HCT116 (cell line): ENCODE data around the gene U2AF1L4. TPM values are rescaled to one million over a fixed set of nuclear protein-coding genes. Genes with fewer than 3 reads are reported as not detected.

Experiments used
- ATAC-seq: fragments of 200-7000 bp; cut with Tn5 transposase; 2 replicates; pipeline ENCODE4 v1.9.1; 2020; ENCODE audit warnings: mild to moderate bottlenecking, moderate library complexity
- BruUV-seq: library from RNA; stranded (reverse); fragments of 400-500 nt; replicated peaks from 2 replicates; lab custom pipeline; 2021; lab: Mats Ljungman, UMichigan
- CTCF ChIA-PET: fragments of 300-600 bp; sonication (Branson Sonifier 250); formaldehyde crosslinking; loops from one replicate; lab custom pipeline; 2021; ENCODE audit warnings: antibody characterized with exemption; lab: Charles Lee
- POLR2A ChIA-PET: fragments of 300-600, 350-600 bp; sonication (Branson Sonifier 250); formaldehyde crosslinking; loops from one replicate; lab custom pipeline; 2021; ENCODE audit warnings: antibody characterized with exemption; lab: Charles Lee
- RAD21 ChIA-PET, 2 experiments: fragments of 300-600 bp; sonication (Branson Sonifier 250); formaldehyde crosslinking; loops; one replicate each; lab custom pipeline; 2023; ENCODE audit warnings: low total read pairs in 2 of 2; ENCODE audit not compliant: uncharacterized antibody in 2 of 2, unreplicated experiment in 2 of 2, low non-redundant PET in 1 of 2; lab: Charles Lee
- DNase-seq: peaks from one replicate; pipeline ENCODE4 v3.0.0-alpha.2; 2010; ENCODE audit warnings: low read depth, low spot score
- H2AFZ ChIP-seq: fragments of 200-600 bp; shearing (Covaris generic), sonication (generic); 2 replicates; pipeline ENCODE4 v1.6.1; 2017; ENCODE audit warnings: low read depth, mixed run types, mixed read lengths, antibody characterized with exemption, low read length; ENCODE audit not compliant: poor library complexity, severe bottlenecking
- H3K27ac ChIP-seq: 2 replicates; pipeline ENCODE4 v1.5.1; 2012; ENCODE audit warnings: low read depth, low read length
- H3K27me3 ChIP-seq: fragments of 200-600 bp; sonication (generic); 2 replicates; pipeline ENCODE4 v1.6.1; 2016; ENCODE audit warnings: mixed run types, low read length, mixed read lengths; ENCODE audit not compliant: insufficient read depth
- H3K36me3 ChIP-seq, 2 experiments: fragments of 200-500 bp in 1 of 2; fragments of 200-600 bp in 1 of 2; sonication (Bioruptor generic) in 1 of 2; sonication (generic) in 1 of 2; 2 replicates each; pipeline versions ENCODE4 v1.5.1 to v1.6.1; 2014 to 2016; ENCODE audit warnings: low read length in 2 of 2, inconsistent platforms in 1 of 2, mixed read lengths in 1 of 2, mixed run types in 1 of 2; ENCODE audit not compliant: insufficient read depth in 2 of 2, control insufficient read depth in 1 of 2
- H3K4me1 ChIP-seq, 2 experiments: fragments of 200-600 bp in 1 of 2; sonication (generic) in 1 of 2; 2 replicates each; pipeline versions ENCODE4 v1.5.1 to v1.6.1; 2012 to 2017; ENCODE audit warnings: low read length in 2 of 2, inconsistent platforms in 1 of 2, mild to moderate bottlenecking in 1 of 2, mixed read lengths in 1 of 2, mixed run types in 1 of 2, moderate library complexity in 1 of 2; ENCODE audit not compliant: insufficient read depth in 2 of 2, control insufficient read depth in 1 of 2
- H3K4me2 ChIP-seq: fragments of 200-600 bp; sonication (generic); 2 replicates; pipeline ENCODE4 v1.6.1; 2017; ENCODE audit warnings: mixed run types, low read length, mixed read lengths
- H3K4me3 ChIP-seq, 2 experiments: fragments of 200-600 bp in 1 of 2; sonication (generic) in 1 of 2; replicated peaks in 1 of 2; 2 replicates each; pipeline ENCODE4 v1.5.1; 2011 to 2016; ENCODE audit warnings: low read length in 2 of 2, control low read depth in 1 of 2, low read depth in 1 of 2, mild to moderate bottlenecking in 1 of 2, mixed read lengths in 1 of 2, mixed run types in 1 of 2
- H3K79me2 ChIP-seq: fragments of 200-600 bp; sonication (generic); 2 replicates; pipeline ENCODE4 v1.6.1; 2017; ENCODE audit warnings: mild to moderate bottlenecking, mixed run types, low read length, moderate library complexity, mixed read lengths; ENCODE audit not compliant: insufficient read depth
- H3K9ac ChIP-seq: fragments of 200-600 bp; sonication (generic); 2 replicates; pipeline ENCODE4 v1.6.1; 2016; ENCODE audit warnings: low read length, mixed read lengths
- H3K9me2 ChIP-seq: fragments of 200-600 bp; sonication (generic), shearing (Covaris generic); 2 replicates; pipeline ENCODE4 v1.6.1; 2017; ENCODE audit warnings: mixed run types, mild to moderate bottlenecking, moderate library complexity; ENCODE audit not compliant: insufficient read depth
- H3K9me3 ChIP-seq, 2 experiments: fragments of 200-500 bp in 1 of 2; fragments of 200-600 bp in 1 of 2; sonication (Bioruptor generic) in 1 of 2; sonication (generic) in 1 of 2; 2 replicates each; pipeline ENCODE4 v1.6.1; 2014 to 2017; ENCODE audit warnings: low read length in 2 of 2, mixed read lengths in 2 of 2, inconsistent platforms in 1 of 2, low read depth in 1 of 2, mild to moderate bottlenecking in 1 of 2, mixed run types in 1 of 2, moderate library complexity in 1 of 2; ENCODE audit not compliant: control insufficient read depth in 1 of 2, insufficient read depth in 1 of 2
- H4K20me1 ChIP-seq: fragments of 200-600 bp; sonication (generic), shearing (Covaris generic); 2 replicates; pipeline ENCODE4 v1.6.1; 2017; ENCODE audit warnings: mixed run types, mild to moderate bottlenecking, moderate library complexity; ENCODE audit not compliant: insufficient read depth
- CBX3 ChIP-seq: IDR thresholded peaks from 2 replicates; pipeline ENCODE4 v1.6.1; 2012; ENCODE audit warnings: low read depth
- CEBPB ChIP-seq: IDR thresholded peaks from 2 replicates; pipeline ENCODE4 v1.6.1; 2012; ENCODE audit warnings: low read depth
- CTCF ChIP-seq, 3 experiments: fragments of 200-600 bp in 1 of 3; sonication (generic) in 1 of 3; IDR thresholded peaks in 2 of 3; conservative IDR thresholded peaks in 1 of 3; 2 replicates each; pipeline ENCODE4 v1.5.1; 2012 to 2017; ENCODE audit warnings: low read depth in 2 of 3, low read length in 2 of 3, antibody characterized with exemption in 1 of 3, borderline replicate concordance in 1 of 3, control low read depth in 1 of 3, mild to moderate bottlenecking in 1 of 3, mixed read lengths in 1 of 3, mixed run types in 1 of 3, moderate library complexity in 1 of 3; ENCODE audit not compliant: insufficient read depth in 1 of 3
- ELF1 ChIP-seq: IDR thresholded peaks from 2 replicates; pipeline ENCODE4 v1.6.1; 2012; ENCODE audit warnings: low read depth, borderline replicate concordance
- EZH2phosphoT487 ChIP-seq: fragments of 200-600 bp; IDR thresholded peaks from 2 replicates; pipeline ENCODE4 v1.6.1; 2018; ENCODE audit warnings: antibody characterized with exemption, borderline replicate concordance
- FOSL1 ChIP-seq: IDR thresholded peaks from 2 replicates; pipeline ENCODE4 v1.6.1; 2012; ENCODE audit warnings: low read depth
- MAX ChIP-seq: IDR thresholded peaks from 2 replicates; pipeline ENCODE4 v1.6.1; 2012
- RAD21 ChIP-seq: IDR thresholded peaks from 2 replicates; pipeline ENCODE4 v1.6.1; 2012; ENCODE audit warnings: low read depth, mild to moderate bottlenecking
- SIN3A ChIP-seq: IDR thresholded peaks from 2 replicates; pipeline ENCODE4 v1.6.1; 2012; ENCODE audit warnings: low read depth
- ZFX ChIP-seq: fragments of 450-650 bp; IDR thresholded peaks from 2 replicates; pipeline ENCODE4 v1.6.1; 2017
- ZNF274 ChIP-seq: fragments of 200-500 bp; sonication (Bioruptor generic); IDR thresholded peaks from 2 replicates; pipeline ENCODE4 v1.6.1; 2014; ENCODE audit warnings: mild to moderate bottlenecking, low read depth, low read length, inconsistent platforms
- intact Hi-C: fragments of 100-400 bp; cut with micrococcal nuclease; formaldehyde crosslinking; loops from 2 replicates; pipeline ENCODE4 v1.10.0; 2022
- total RNA-seq: library from RNA; stranded (reverse); gene quantifications from one replicate; pipeline ENCODE4 v1.2.1, GENCODE V29; 2021; ENCODE audit not compliant: unreplicated experiment

The U2AF1L4 gene
- total RNA-seq, 1 experiment from 2014 or later = 15.6 TPM

- H3K79me2 ChIP-seq = peaks cover 15% of the 10 kb centered on the region
- no peak within 1 kb of the TSS for H3K9ac ChIP-seq
- no peak within 1 kb of the TSS for H3K4me2 ChIP-seq
- peaks cover 8 to 14% of the 10 kb centered on the region in 2 experiments; a peak in 2 of 4 replicates for H3K36me3 ChIP-seq
- H3K9me2 ChIP-seq = no peaks in the 10 kb centered on the region
- CTCF ChIA-PET = no interaction called here
- BruUV-seq = no TSS peak
- H3K4me3 ChIP-seq = no peak within 1 kb of the TSS
- peaks cover 29 to 34% of the 10 kb centered on the region in 2 experiments for H3K4me1 ChIP-seq
- no peaks in the 10 kb centered on the region for H4K20me1 ChIP-seq
- POLR2A ChIA-PET = no interaction called here
- H3K27ac ChIP-seq = no peak within 1 kb of the TSS
- ATAC-seq = no peak
- intact Hi-C loops = no loop called here
- H2AFZ ChIP-seq = no peak within 1 kb of the TSS
- TF ChIP-seq CEBPB (no peak), ELF1 (no peak), ZNF274 (no peak), MAX (no peak), SIN3A (no peak), CBX3 (no peak), ZFX (no peak), RAD21 (no peak), FOSL1 (no peak), EZH2phosphoT487 (no peak)
- TF ChIP-seq, all 23 proteins: peak for 0
- H3K27me3 ChIP-seq = no peaks in the 10 kb centered on the region
- RAD21 ChIA-PET = no interaction called here
- no peaks in the 10 kb centered on the region for H3K9me3 ChIP-seq
- no peak for DNase-seq
Observed at GRCh38 chr19:35742121-35742724, 3.0 kb downstream of the U2AF1L4 start, which contains the start of gene IGFLR1. IGFLR1 (minus strand) TSS chr19:35742452; CDS start chr19:35741180, 1,272 bp downstream.

GRCh38 chr19:35741203-35741515 is 4.1 kb downstream of the U2AF1L4 start:
- intact Hi-C loops = no loop called here
- no peaks in the 10 kb centered on the region for H3K9me2 ChIP-seq
- H3K27ac ChIP-seq = peak overlapping the region; percentile 73
- DNase-seq (no peak), ATAC-seq (no peak)
- peak overlapping the region; percentile 100 for H3K4me2 ChIP-seq
- peaks cover 7% of the 10 kb centered on the region; the same call in 1 of the 2 replicates for H3K79me2 ChIP-seq
- H3K27me3 ChIP-seq = no peaks in the 10 kb centered on the region
- no TSS peak for BruUV-seq
- no peaks in the 10 kb centered on the region for H3K9me3 ChIP-seq
- peaks cover 20 to 28% of the 10 kb centered on the region in 2 experiments for H3K4me1 ChIP-seq
- H4K20me1 ChIP-seq = no peaks in the 10 kb centered on the region
- POLR2A ChIA-PET = interaction anchor here (0.8 to 2.2 kb wide), 6 partner anchors 7 to 231 kb away, joined by 3 to 8 read pairs (median 4); partner anchors contain the start of gene LIN37
- peak overlapping the region; percentile 67 for H3K9ac ChIP-seq
- peak overlapping the region; percentile 78 for H2AFZ ChIP-seq
- RAD21 ChIA-PET = interaction anchor here (0.8 kb wide), 2 partner anchors 7 to 190 kb away, joined by 3 read pairs; partner anchors contain the start of gene LIN37 (in 1 of the 2)
- TF ChIP-seq FOSL1 = no peak
- 0 out of 6 replicates have a peak, but pooled peaks of 1 of the 3 experiments have one; percentile 4 for TF ChIP-seq CTCF (IDR thresholded peaks at IDR 0.05 in 2 of 3, conservative IDR thresholded peaks at IDR 0.05 in 1 of 3; ENCODE audit: borderline replicate concordance in 1 of 3, insufficient read depth in 1 of 3, low read depth in 2 of 3, low read length in 2 of 3)
- TF ChIP-seq CBX3 = no peak
- peak overlapping the region; percentile 61 to 74 for H3K4me3 ChIP-seq
- peaks cover 14 to 23% of the 10 kb centered on the region in 2 experiments; a peak in 3 of 4 replicates for H3K36me3 ChIP-seq
- CTCF ChIA-PET = interaction anchor here (1.1 kb wide), 1 partner anchor 18 kb away, joined by 3 read pairs; no protein-coding TSS in a partner anchor
